Measurements from ENCODE around the gene KIR3DL3. TPM values are rescaled to one million over a fixed set of nuclear protein-coding genes. Genes with fewer than 3 reads are reported as not detected.
"Not testable (repeated sequence)": the region's sequence is repeated elsewhere in the genome, so short reads cannot be mapped to it uniquely, and the experiment has no call there.

KIR3DL3 gene
- polyA plus RNA-seq, 1 donor (not counting 4 experiments of a cell fraction or from before 2014, with no cell fraction given): not detected

DNA sequence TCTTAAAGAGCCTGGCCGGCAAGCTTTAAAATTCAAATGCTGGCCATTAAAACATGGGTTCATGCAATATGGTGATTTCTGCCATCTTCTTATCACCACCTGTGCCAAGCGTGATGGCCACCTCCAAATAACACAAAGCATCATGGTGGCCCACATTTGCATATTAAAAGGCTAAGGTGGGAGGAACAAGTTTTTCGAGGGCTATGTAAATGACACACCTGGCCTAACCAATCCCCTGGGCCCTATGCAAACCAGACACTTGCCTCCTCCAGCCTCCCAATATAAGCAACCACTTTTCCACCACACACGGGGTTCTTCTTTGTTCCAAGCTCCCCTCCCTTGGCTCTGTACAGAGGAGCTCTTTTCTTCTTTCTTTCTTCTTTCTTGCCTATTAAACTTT, 47.0 kb upstream of the KIR3DL3 start:
- no peaks in the 10 kb centered on the region for H3K79me2 ChIP-seq (ENCODE audit: control insufficient read depth, insufficient read depth, low read length)
- H3K9me3 ChIP-seq (ENCODE audit: control insufficient read depth, low read depth, low read length): no peaks in the 10 kb centered on the region
- no peak overlapping the region for H3K4me3 ChIP-seq (ENCODE audit: control insufficient read depth in 2 of 3, extremely low read depth in 1 of 3, insufficient read depth in 2 of 3, low read depth in 1 of 3, low read length in 3 of 3)
- H3K4me1 ChIP-seq (ENCODE audit: control insufficient read depth, extremely low read depth, insufficient read depth, low read length): no peaks in the 10 kb centered on the region
- no peak overlapping the region for H3K27ac ChIP-seq (ENCODE audit: control insufficient read depth, insufficient read depth, low read length)
- H3K9me1 ChIP-seq (ENCODE audit: control insufficient read depth, extremely low read depth, insufficient read depth, low read length): no peaks in the 10 kb centered on the region
- TF ChIP-seq, protein P1, sequence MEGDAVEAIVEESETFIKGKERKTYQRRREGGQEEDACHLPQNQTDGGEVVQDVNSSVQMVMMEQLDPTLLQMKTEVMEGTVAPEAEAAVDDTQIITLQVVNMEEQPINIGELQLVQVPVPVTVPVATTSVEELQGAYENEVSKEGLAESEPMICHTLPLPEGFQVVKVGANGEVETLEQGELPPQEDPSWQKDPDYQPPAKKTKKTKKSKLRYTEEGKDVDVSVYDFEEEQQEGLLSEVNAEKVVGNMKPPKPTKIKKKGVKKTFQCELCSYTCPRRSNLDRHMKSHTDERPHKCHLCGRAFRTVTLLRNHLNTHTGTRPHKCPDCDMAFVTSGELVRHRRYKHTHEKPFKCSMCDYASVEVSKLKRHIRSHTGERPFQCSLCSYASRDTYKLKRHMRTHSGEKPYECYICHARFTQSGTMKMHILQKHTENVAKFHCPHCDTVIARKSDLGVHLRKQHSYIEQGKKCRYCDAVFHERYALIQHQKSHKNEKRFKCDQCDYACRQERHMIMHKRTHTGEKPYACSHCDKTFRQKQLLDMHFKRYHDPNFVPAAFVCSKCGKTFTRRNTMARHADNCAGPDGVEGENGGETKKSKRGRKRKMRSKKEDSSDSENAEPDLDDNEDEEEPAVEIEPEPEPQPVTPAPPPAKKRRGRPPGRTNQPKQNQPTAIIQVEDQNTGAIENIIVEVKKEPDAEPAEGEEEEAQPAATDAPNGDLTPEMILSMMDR (optimal IDR thresholded peaks at IDR 0.05 in 1 of 3, IDR thresholded peaks at IDR 0.05 in 1 of 3, conservative IDR thresholded peaks at IDR 0.05 in 1 of 3; ENCODE audit: extremely low read depth in 1 of 3, insufficient read depth in 2 of 3, low read length in 3 of 3): no peak
- no peak for TF ChIP-seq EZH2 (IDR thresholded peaks at IDR 0.05; ENCODE audit: low read length)
- H3K4me2 ChIP-seq (ENCODE audit: control insufficient read depth, extremely low read depth, insufficient read depth, low read depth, low read length): no peak overlapping the region
- FAIRE-seq (no peak), DNase-seq (ENCODE audit: low read depth, low spot score) (no peak)
- no peak overlapping the region for H2AFZ ChIP-seq (ENCODE audit: control insufficient read depth, low read length)
- no peaks in the 10 kb centered on the region for H3K27me3 ChIP-seq (ENCODE audit: control insufficient read depth, extremely low read depth, insufficient read depth, low read length)
- no peaks in the 10 kb centered on the region for H4K20me1 ChIP-seq (ENCODE audit: control insufficient read depth, extremely low read depth, insufficient read depth, low read length)
- no peaks in the 10 kb centered on the region for H3K36me3 ChIP-seq (ENCODE audit: control insufficient read depth in 2 of 2, extremely low read depth in 1 of 2, insufficient read depth in 2 of 2, low read length in 2 of 2)
- H3K9ac ChIP-seq (ENCODE audit: control insufficient read depth, extremely low read depth, insufficient read depth, low read length): no peak overlapping the region
- dilution Hi-C loops (cut with MboI; ENCODE audit: extremely low pct_ligation_motif_present, low sequenced_read_pairs): no loop called here

DNA sequence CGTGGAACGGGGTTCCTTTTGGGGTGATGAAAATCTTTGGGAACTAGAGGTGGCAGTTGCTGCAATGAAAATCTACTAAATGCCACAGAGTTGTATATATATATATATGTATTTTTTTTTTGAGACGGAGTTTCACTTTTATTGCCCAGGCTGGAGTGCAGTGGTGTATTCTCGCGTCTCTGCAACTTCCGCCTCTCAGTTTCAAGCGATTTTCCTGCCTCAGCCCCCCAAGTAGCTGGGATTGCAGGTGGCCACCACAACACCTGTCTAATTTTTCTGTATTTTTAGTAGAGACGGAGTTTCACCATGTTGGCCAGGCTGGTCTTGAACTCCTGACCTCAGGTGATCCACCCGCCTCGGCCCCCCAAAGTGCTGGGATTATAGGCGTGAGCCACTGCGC, 42.6 kb upstream of the KIR3DL3 start:
- dilution Hi-C loops (cut with MboI; ENCODE audit: extremely low pct_ligation_motif_present, low sequenced_read_pairs); H2AFZ ChIP-seq (ENCODE audit: control insufficient read depth, low read length); H3K9ac ChIP-seq (ENCODE audit: control insufficient read depth, extremely low read depth, insufficient read depth, low read length); H3K4me3 ChIP-seq (ENCODE audit: control insufficient read depth in 2 of 3, extremely low read depth in 1 of 3, insufficient read depth in 2 of 3, low read depth in 1 of 3, low read length in 3 of 3); FAIRE-seq; DNase-seq (ENCODE audit: low read depth, low spot score); H3K36me3 ChIP-seq (ENCODE audit: control insufficient read depth in 2 of 2, extremely low read depth in 1 of 2, insufficient read depth in 2 of 2, low read length in 2 of 2); H3K79me2 ChIP-seq (ENCODE audit: control insufficient read depth, insufficient read depth, low read length); H3K27me3 ChIP-seq (ENCODE audit: control insufficient read depth, extremely low read depth, insufficient read depth, low read length); H3K27ac ChIP-seq (ENCODE audit: control insufficient read depth, insufficient read depth, low read length); H3K9me3 ChIP-seq (ENCODE audit: control insufficient read depth, low read depth, low read length); H3K4me1 ChIP-seq (ENCODE audit: control insufficient read depth, extremely low read depth, insufficient read depth, low read length); H3K9me1 ChIP-seq (ENCODE audit: control insufficient read depth, extremely low read depth, insufficient read depth, low read length); H4K20me1 ChIP-seq (ENCODE audit: control insufficient read depth, extremely low read depth, insufficient read depth, low read length); H3K4me2 ChIP-seq (ENCODE audit: control insufficient read depth, extremely low read depth, insufficient read depth, low read depth, low read length): not testable (repeated sequence)

DNA sequence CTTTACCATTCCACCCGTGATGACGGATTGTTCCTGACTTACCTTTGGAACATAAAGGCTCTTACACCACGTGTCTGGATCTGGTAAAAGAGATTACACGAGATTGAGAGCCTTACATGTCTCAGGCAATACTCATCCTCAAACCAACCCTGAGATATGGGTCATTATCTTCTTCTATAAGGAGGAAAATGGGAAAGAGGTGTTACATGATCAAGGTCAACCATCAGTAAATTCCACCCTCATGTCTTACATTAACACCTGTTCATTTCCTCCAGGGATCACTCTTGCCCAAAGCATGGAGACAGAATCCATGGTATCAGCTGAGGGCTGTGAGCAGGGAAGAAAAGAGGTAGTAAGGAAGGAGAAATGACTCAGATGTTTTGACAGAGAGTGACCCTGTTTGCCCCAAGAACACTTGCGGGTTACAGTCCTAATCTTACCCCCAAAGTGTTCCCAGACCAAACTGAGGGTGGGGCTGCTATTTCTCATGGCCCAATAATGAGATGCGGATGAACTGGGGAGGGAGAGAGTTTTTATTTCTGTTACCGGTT, 41.9 kb upstream of the KIR3DL3 start:
- no peak overlapping the region for H3K4me2 ChIP-seq (ENCODE audit: control insufficient read depth, extremely low read depth, insufficient read depth, low read depth, low read length)
- no peaks in the 10 kb centered on the region for H3K9me3 ChIP-seq (ENCODE audit: control insufficient read depth, low read depth, low read length)
- no peak for TF ChIP-seq EZH2 (IDR thresholded peaks at IDR 0.05; ENCODE audit: low read length)
- TF ChIP-seq, protein P1 (optimal IDR thresholded peaks at IDR 0.05 in 1 of 3, IDR thresholded peaks at IDR 0.05 in 1 of 3, conservative IDR thresholded peaks at IDR 0.05 in 1 of 3; ENCODE audit: extremely low read depth in 1 of 3, insufficient read depth in 2 of 3, low read length in 3 of 3): no peak
- no peaks in the 10 kb centered on the region for H3K27me3 ChIP-seq (ENCODE audit: control insufficient read depth, extremely low read depth, insufficient read depth, low read length)
- no peaks in the 10 kb centered on the region for H3K79me2 ChIP-seq (ENCODE audit: control insufficient read depth, insufficient read depth, low read length)
- no peak overlapping the region for H2AFZ ChIP-seq (ENCODE audit: control insufficient read depth, low read length)
- dilution Hi-C loops (cut with MboI; ENCODE audit: extremely low pct_ligation_motif_present, low sequenced_read_pairs): no loop called here
- H3K9ac ChIP-seq (ENCODE audit: control insufficient read depth, extremely low read depth, insufficient read depth, low read length): no peak overlapping the region
- DNase-seq (ENCODE audit: low read depth, low spot score) (no peak), FAIRE-seq (no peak)
- no peaks in the 10 kb centered on the region for H3K9me1 ChIP-seq (ENCODE audit: control insufficient read depth, extremely low read depth, insufficient read depth, low read length)
- H3K36me3 ChIP-seq (ENCODE audit: control insufficient read depth in 2 of 2, extremely low read depth in 1 of 2, insufficient read depth in 2 of 2, low read length in 2 of 2): no peaks in the 10 kb centered on the region
- no peaks in the 10 kb centered on the region for H3K4me1 ChIP-seq (ENCODE audit: control insufficient read depth, extremely low read depth, insufficient read depth, low read length)
- no peaks in the 10 kb centered on the region for H4K20me1 ChIP-seq (ENCODE audit: control insufficient read depth, extremely low read depth, insufficient read depth, low read length)
- no peak overlapping the region for H3K4me3 ChIP-seq (ENCODE audit: control insufficient read depth in 2 of 3, extremely low read depth in 1 of 3, insufficient read depth in 2 of 3, low read depth in 1 of 3, low read length in 3 of 3)
- no peak overlapping the region for H3K27ac ChIP-seq (ENCODE audit: control insufficient read depth, insufficient read depth, low read length)
